K562 (cell line): Measurements from ENCODE around the gene REEP6. TPM values are rescaled to one million over a fixed set of nuclear protein-coding genes. Genes with fewer than 3 reads are reported as not detected.

Source experiments
- DPF2 ChIP-seq: fragments of 450-650 bp; IDR thresholded peaks from 2 replicates; pipeline ENCODE4 v1.6.1; 2016
- GATAD2A ChIP-seq: fragments of 450-650 bp; IDR thresholded peaks from 2 replicates; pipeline ENCODE4 v1.6.1; 2017
- JUND ChIP-seq, 2 experiments: IDR thresholded peaks; 2 replicates in 1 of 2; 3 replicates in 1 of 2; pipeline ENCODE4 v1.6.1; 2011; ENCODE audit warnings: borderline replicate concordance in 2 of 2, low read depth in 2 of 2, low read length in 2 of 2, improper control_type of control experiment in 1 of 2, missing biosample characterization in 1 of 2, missing genetic modification characterization in 1 of 2, missing genetic modification reagents in 1 of 2
- MTA3 ChIP-seq: fragments of 450-650 bp; formaldehyde crosslinking; IDR thresholded peaks from 2 replicates; pipeline ENCODE4 v1.6.1; 2017; ENCODE audit warnings: mild to moderate bottlenecking, borderline replicate concordance
- PRDM10 ChIP-seq: fragments of 450-650 bp; IDR thresholded peaks from 2 replicates; pipeline ENCODE4 v1.6.1; 2018; ENCODE audit not compliant: partially characterized antibody
- RBM14 ChIP-seq: fragments of 200-400 bp; formaldehyde crosslinking; IDR thresholded peaks from 2 replicates; pipeline ENCODE4 v1.6.1; 2018; ENCODE audit warnings: low read depth, mild to moderate bottlenecking, low read length, moderate library complexity, borderline replicate concordance; ENCODE audit not compliant: insufficient read depth
- TFAP4 ChIP-seq: sonication (generic); formaldehyde crosslinking; IDR thresholded peaks from 2 replicates; pipeline ENCODE4 v1.8.0; 2022; ENCODE audit warnings: missing genetic modification reagents, mild to moderate bottlenecking, moderate library complexity, borderline replicate concordance
- ZFP36 ChIP-seq: fragments of 150-350 bp; IDR thresholded peaks from 2 replicates; pipeline ENCODE4 v1.6.1; 2018; ENCODE audit warnings: low read length, low read depth; ENCODE audit not compliant: partially characterized antibody
- polyA plus RNA-seq, 8 experiments: library from polyadenylated mRNA; depleted of rRNA in 4 of 8; stranded (reverse) in 5 of 8; unstranded in 3 of 8; fragments of >200 nt; fragmentation: Nextera tagmentation in 2 of 8; fragmentation: Illumina TruSeq in 1 of 8; extraction: Ambion mirVana in 2 of 8; extraction: Trizol in 1 of 8; gene quantifications; 2 replicates each; pipeline versions ENCODE4 v1.2.1 to v1.2.3, GENCODE V29; 2011 to 2014; ENCODE audit warnings: inconsistent platforms in 1 of 8, missing spikeins in 1 of 8
- total RNA-seq, 7 experiments: library from RNA; depleted of rRNA in 6 of 7; stranded (reverse); fragments of >200 nt in 6 of 7; fragmentation: Illumina TruSeq in 2 of 7; extraction: Trizol in 2 of 7; gene quantifications; 2 replicates each; pipeline versions ENCODE4 v1.2.1 to v1.2.3, GENCODE V29; 2011 to 2021; ENCODE audit warnings: low replicate concordance in 1 of 7
- TF ChIP-seq, protein P1 (sequence below): sonication (generic); formaldehyde crosslinking; IDR thresholded peaks from 2 replicates; pipeline ENCODE4 v1.8.0; 2022; ENCODE audit warnings: mild to moderate bottlenecking, missing genetic modification reagents
- TF ChIP-seq, protein P2 (sequence below): IDR thresholded peaks from 2 replicates; pipeline ENCODE4 v1.6.1; 2011; ENCODE audit warnings: borderline replicate concordance, low read depth, mild to moderate bottlenecking, moderate library complexity, low read length; ENCODE audit not compliant: insufficient read depth, poor library complexity, severe bottlenecking

The REEP6 gene
- total and polyA plus RNA-seq, 9 of the 15 experiments (the other 6 are each of a cell fraction or from before 2014, with no cell fraction given) = 1.2 to 64.2 (median 12.7) TPM

- TF ChIP-seq, protein P1, sequence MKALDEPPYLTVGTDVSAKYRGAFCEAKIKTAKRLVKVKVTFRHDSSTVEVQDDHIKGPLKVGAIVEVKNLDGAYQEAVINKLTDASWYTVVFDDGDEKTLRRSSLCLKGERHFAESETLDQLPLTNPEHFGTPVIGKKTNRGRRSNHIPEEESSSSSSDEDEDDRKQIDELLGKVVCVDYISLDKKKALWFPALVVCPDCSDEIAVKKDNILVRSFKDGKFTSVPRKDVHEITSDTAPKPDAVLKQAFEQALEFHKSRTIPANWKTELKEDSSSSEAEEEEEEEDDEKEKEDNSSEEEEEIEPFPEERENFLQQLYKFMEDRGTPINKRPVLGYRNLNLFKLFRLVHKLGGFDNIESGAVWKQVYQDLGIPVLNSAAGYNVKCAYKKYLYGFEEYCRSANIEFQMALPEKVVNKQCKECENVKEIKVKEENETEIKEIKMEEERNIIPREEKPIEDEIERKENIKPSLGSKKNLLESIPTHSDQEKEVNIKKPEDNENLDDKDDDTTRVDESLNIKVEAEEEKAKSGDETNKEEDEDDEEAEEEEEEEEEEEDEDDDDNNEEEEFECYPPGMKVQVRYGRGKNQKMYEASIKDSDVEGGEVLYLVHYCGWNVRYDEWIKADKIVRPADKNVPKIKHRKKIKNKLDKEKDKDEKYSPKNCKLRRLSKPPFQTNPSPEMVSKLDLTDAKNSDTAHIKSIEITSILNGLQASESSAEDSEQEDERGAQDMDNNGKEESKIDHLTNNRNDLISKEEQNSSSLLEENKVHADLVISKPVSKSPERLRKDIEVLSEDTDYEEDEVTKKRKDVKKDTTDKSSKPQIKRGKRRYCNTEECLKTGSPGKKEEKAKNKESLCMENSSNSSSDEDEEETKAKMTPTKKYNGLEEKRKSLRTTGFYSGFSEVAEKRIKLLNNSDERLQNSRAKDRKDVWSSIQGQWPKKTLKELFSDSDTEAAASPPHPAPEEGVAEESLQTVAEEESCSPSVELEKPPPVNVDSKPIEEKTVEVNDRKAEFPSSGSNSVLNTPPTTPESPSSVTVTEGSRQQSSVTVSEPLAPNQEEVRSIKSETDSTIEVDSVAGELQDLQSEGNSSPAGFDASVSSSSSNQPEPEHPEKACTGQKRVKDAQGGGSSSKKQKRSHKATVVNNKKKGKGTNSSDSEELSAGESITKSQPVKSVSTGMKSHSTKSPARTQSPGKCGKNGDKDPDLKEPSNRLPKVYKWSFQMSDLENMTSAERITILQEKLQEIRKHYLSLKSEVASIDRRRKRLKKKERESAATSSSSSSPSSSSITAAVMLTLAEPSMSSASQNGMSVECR (CRISPR knock-in tag) = peak; percentile 83
- no peak for TF ChIP-seq JUND (IDR thresholded peaks at IDR 0.05; ENCODE audit: borderline replicate concordance, low read depth, low read length)
- TF ChIP-seq JUND (tag; IDR thresholded peaks at IDR 0.05; ENCODE audit: borderline replicate concordance, low read depth, low read length) = no peak; the same call in 2 of the 3 replicates
- TF ChIP-seq RBM14 = 0 out of 2 replicates have a peak, but pooled peaks have one; percentile 30
- peak; percentile 60 for TF ChIP-seq TFAP4 (CRISPR knock-in tag)
- TF ChIP-seq GATAD2A = peak; percentile 41
- TF ChIP-seq DPF2 = peak; percentile 61; the same call in 1 of the 2 replicates
- TF ChIP-seq, protein P2, sequence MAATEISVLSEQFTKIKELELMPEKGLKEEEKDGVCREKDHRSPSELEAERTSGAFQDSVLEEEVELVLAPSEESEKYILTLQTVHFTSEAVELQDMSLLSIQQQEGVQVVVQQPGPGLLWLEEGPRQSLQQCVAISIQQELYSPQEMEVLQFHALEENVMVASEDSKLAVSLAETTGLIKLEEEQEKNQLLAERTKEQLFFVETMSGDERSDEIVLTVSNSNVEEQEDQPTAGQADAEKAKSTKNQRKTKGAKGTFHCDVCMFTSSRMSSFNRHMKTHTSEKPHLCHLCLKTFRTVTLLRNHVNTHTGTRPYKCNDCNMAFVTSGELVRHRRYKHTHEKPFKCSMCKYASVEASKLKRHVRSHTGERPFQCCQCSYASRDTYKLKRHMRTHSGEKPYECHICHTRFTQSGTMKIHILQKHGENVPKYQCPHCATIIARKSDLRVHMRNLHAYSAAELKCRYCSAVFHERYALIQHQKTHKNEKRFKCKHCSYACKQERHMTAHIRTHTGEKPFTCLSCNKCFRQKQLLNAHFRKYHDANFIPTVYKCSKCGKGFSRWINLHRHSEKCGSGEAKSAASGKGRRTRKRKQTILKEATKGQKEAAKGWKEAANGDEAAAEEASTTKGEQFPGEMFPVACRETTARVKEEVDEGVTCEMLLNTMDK = peak; percentile 27
- peak; percentile 56; the same call in 1 of the 2 replicates for TF ChIP-seq MTA3
- peak; percentile 78 for TF ChIP-seq ZFP36
- TF ChIP-seq PRDM10 = no peak
Observed at GRCh38 chr19:1445185-1445931, 45.6 kb upstream of the REEP6 start (continued).
